Measurements from ENCODE around the gene KRT23.
A peak's percentile ranks its signal among the peaks of the same experiment; 100 is the strongest.

Gene KRT23

GRCh38 chr17:40937384-40937819, at the start of gene KRT23:
Gene KRT23, minus strand, starts transcription at chr17:40937646. Its CDS starts 1,043 bp downstream, at chr17:40936603.
- no peaks in the 10 kb centered on the region for H3K9me3 Mint-ChIP-seq
- H3K27ac Mint-ChIP-seq: peak within 1 kb of the TSS in 1 of 2 donors; percentile 46
- ATAC-seq (no peak), DNase-seq (no peak)
- H3K27me3 Mint-ChIP-seq: peaks cover 13% of the 10 kb centered on the region
- H3K4me3 Mint-ChIP-seq: no peak within 1 kb of the TSS
- no peaks in the 10 kb centered on the region for H3K4me1 Mint-ChIP-seq

GRCh38 chr17:40986920-40987319, 49.5 kb upstream of the KRT23 start:
- H3K4me3 Mint-ChIP-seq: no peak overlapping the region
- H3K27me3 Mint-ChIP-seq: peaks cover 8% of the 10 kb centered on the region
- no peaks in the 10 kb centered on the region for H3K4me1 Mint-ChIP-seq
- H3K27ac Mint-ChIP-seq: no peak overlapping the region
- ATAC-seq: no peak
- no peak for DNase-seq
- no peaks in the 10 kb centered on the region for H3K9me3 Mint-ChIP-seq

GRCh38 chr17:40984226-40984625, 46.8 kb upstream of the KRT23 start, which contains the start of gene KRT40:
Gene KRT40, minus strand, starts transcription at chr17:40984326. Its CDS starts 53 bp downstream, at chr17:40984273.
- Mint-ChIP-seq H3K27ac (no peak within 1 kb of the TSS), H3K27me3 (peaks cover 8% of the 10 kb centered on the region), H3K4me1 (no peaks in the 10 kb centered on the region), H3K4me3 (no peak within 1 kb of the TSS), H3K9me3 (no peaks in the 10 kb centered on the region)
- no peak for ATAC-seq
- DNase-seq: no peak

- Mint-ChIP-seq H3K27me3 (peaks cover 17% of the 10 kb centered on the region), H3K27ac (no peak overlapping the region), H3K9me3 (no peaks in the 10 kb centered on the region), H3K4me3 (no peak overlapping the region), H3K4me1 (no peaks in the 10 kb centered on the region)
- DNase-seq (no peak), ATAC-seq (no peak)
These were observed 43.7 kb upstream of the KRT23 start for GRCh38 chr17:40981115-40981514.

- no peaks in the 10 kb centered on the region for H3K4me1 Mint-ChIP-seq
- ATAC-seq (no peak), DNase-seq (no peak)
- H3K27me3 Mint-ChIP-seq: peaks cover 19% of the 10 kb centered on the region
- no peak overlapping the region for H3K27ac Mint-ChIP-seq
- no peak overlapping the region for H3K4me3 Mint-ChIP-seq
- H3K9me3 Mint-ChIP-seq: no peaks in the 10 kb centered on the region
These were observed 43.1 kb upstream of the KRT23 start for GRCh38 chr17:40980596-40980995.

- Mint-ChIP-seq H3K27me3 (peaks cover 19% of the 10 kb centered on the region), H3K27ac (no peak overlapping the region), H3K4me3 (no peak overlapping the region), H3K4me1 (no peaks in the 10 kb centered on the region), H3K9me3 (no peaks in the 10 kb centered on the region)
- ATAC-seq (no peak), DNase-seq (no peak)
These were observed 42.7 kb upstream of the KRT23 start for GRCh38 chr17:40980117-40980516.

GRCh38 chr17:40978575-40979151, 41.2 kb upstream of the KRT23 start:
- peaks cover 12% of the 10 kb centered on the region for H3K27me3 Mint-ChIP-seq
- H3K4me3 Mint-ChIP-seq: no peak overlapping the region
- no peak overlapping the region for H3K27ac Mint-ChIP-seq
- H3K4me1 Mint-ChIP-seq: no peaks in the 10 kb centered on the region
- ATAC-seq (no peak), DNase-seq (no peak)
- no peaks in the 10 kb centered on the region for H3K9me3 Mint-ChIP-seq

GRCh38 chr17:40975516-40975915, 38.1 kb upstream of the KRT23 start:
- Mint-ChIP-seq H3K27ac (peak overlapping the region in 1 of 2 donors; percentile 3), H3K9me3 (no peaks in the 10 kb centered on the region), H3K4me1 (no peaks in the 10 kb centered on the region), H3K4me3 (no peak overlapping the region), H3K27me3 (peaks cover 11% of the 10 kb centered on the region)
- ATAC-seq (no peak), DNase-seq (no peak)

GRCh38 chr17:40974366-40974765, 36.9 kb upstream of the KRT23 start:
- Mint-ChIP-seq H3K27me3 (peaks cover 11% of the 10 kb centered on the region), H3K4me1 (no peaks in the 10 kb centered on the region), H3K9me3 (no peaks in the 10 kb centered on the region), H3K4me3 (no peak overlapping the region), H3K27ac (no peak overlapping the region)
- DNase-seq (no peak), ATAC-seq (no peak)

- ATAC-seq (no peak), DNase-seq (no peak)
- H3K4me3 Mint-ChIP-seq: no peak overlapping the region
- no peaks in the 10 kb centered on the region for H3K9me3 Mint-ChIP-seq
- no peak overlapping the region for H3K27ac Mint-ChIP-seq
- H3K4me1 Mint-ChIP-seq: no peaks in the 10 kb centered on the region
- no peaks in the 10 kb centered on the region for H3K27me3 Mint-ChIP-seq
These were observed 30.1 kb upstream of the KRT23 start for GRCh38 chr17:40967582-40967981.

- H3K4me1 Mint-ChIP-seq: no peaks in the 10 kb centered on the region
- ATAC-seq (no peak), DNase-seq (no peak)
- no peaks in the 10 kb centered on the region for H3K27me3 Mint-ChIP-seq
- no peak within 1 kb of the TSS for H3K27ac Mint-ChIP-seq
- no peaks in the 10 kb centered on the region for H3K9me3 Mint-ChIP-seq
- no peak within 1 kb of the TSS for H3K4me3 Mint-ChIP-seq
These were observed 29.4 kb upstream of the KRT23 start, which contains the start of gene KRT39 for GRCh38 chr17:40966848-40967247. Gene KRT39, minus strand, starts transcription at chr17:40966948. Its CDS starts 92 bp downstream, at chr17:40966856.

GRCh38 chr17:40963838-40964237, 26.4 kb upstream of the KRT23 start:
- Mint-ChIP-seq H3K9me3 (no peaks in the 10 kb centered on the region), H3K4me1 (no peaks in the 10 kb centered on the region), H3K4me3 (no peak overlapping the region), H3K27me3 (no peaks in the 10 kb centered on the region), H3K27ac (no peak overlapping the region)
- DNase-seq (no peak), ATAC-seq (no peak)

GRCh38 chr17:40962059-40962561, 24.7 kb upstream of the KRT23 start:
- H3K27ac Mint-ChIP-seq: no peak overlapping the region
- no peaks in the 10 kb centered on the region for H3K27me3 Mint-ChIP-seq
- H3K4me3 Mint-ChIP-seq: no peak overlapping the region
- no peaks in the 10 kb centered on the region for H3K9me3 Mint-ChIP-seq
- no peak for DNase-seq
- ATAC-seq: no peak
- H3K4me1 Mint-ChIP-seq: no peaks in the 10 kb centered on the region

GRCh38 chr17:40961591-40961990, 24.1 kb upstream of the KRT23 start:
- Mint-ChIP-seq H3K4me3 (no peak overlapping the region), H3K27me3 (no peaks in the 10 kb centered on the region), H3K4me1 (no peaks in the 10 kb centered on the region), H3K27ac (no peak overlapping the region), H3K9me3 (no peaks in the 10 kb centered on the region)
- ATAC-seq (no peak), DNase-seq (no peak)

- H3K9me3 Mint-ChIP-seq: no peaks in the 10 kb centered on the region
- no peak overlapping the region for H3K4me3 Mint-ChIP-seq
- peaks cover 10% of the 10 kb centered on the region for H3K27me3 Mint-ChIP-seq
- peak overlapping the region in 1 of 2 donors; percentile 70 for H3K27ac Mint-ChIP-seq
- DNase-seq (no peak), ATAC-seq (no peak)
- no peaks in the 10 kb centered on the region for H3K4me1 Mint-ChIP-seq
These were observed 22.7 kb upstream of the KRT23 start for GRCh38 chr17:40960144-40960543.

- no peak for ATAC-seq
- Mint-ChIP-seq H3K4me3 (no peak overlapping the region), H3K9me3 (no peaks in the 10 kb centered on the region), H3K27ac (no peak overlapping the region), H3K4me1 (no peaks in the 10 kb centered on the region), H3K27me3 (peaks cover 24% of the 10 kb centered on the region)
- DNase-seq: no peak
These were observed 20.9 kb upstream of the KRT23 start for GRCh38 chr17:40958086-40958953.
